H7 (cell line): ENCODE data around the gene TDRD1. TPM values are rescaled to one million over a fixed set of nuclear protein-coding genes. Genes with fewer than 3 reads are reported as not detected.
A peak's percentile ranks its signal among the peaks of the same experiment; 100 is the strongest.

Experiments
- DNase-seq: peaks from one replicate; pipeline ENCODE4 v3.0.0; 2012
- H3K27me3 ChIP-seq: 2 replicates; pipeline ENCODE4 v1.6.0; 2011; ENCODE audit warnings: mild to moderate bottlenecking, low read length; ENCODE audit not compliant: control insufficient read depth, insufficient read depth
- H3K36me3 ChIP-seq: replicated peaks from 2 replicates; pipeline ENCODE4 v1.5.1; 2011; ENCODE audit warnings: low read length; ENCODE audit not compliant: control insufficient read depth, insufficient read depth
- H3K4me3 ChIP-seq: 2 replicates; pipeline ENCODE4 v1.5.1; 2011; ENCODE audit warnings: low read depth, mild to moderate bottlenecking, control low read depth, low read length, moderate library complexity; ENCODE audit not compliant: insufficient read depth
- total RNA-seq: library from RNA; depleted of rRNA; stranded (reverse); fragments of >200 nt; shearing (Covaris generic); gene quantifications from 2 replicates; pipeline ENCODE4 v1.2.3, GENCODE V29; 2014

Gene TDRD1
- total RNA-seq, 1 experiment from 2014 or later, result 0.14 TPM

GRCh38 chr10:114166494-114166893 is 12.7 kb upstream of the TDRD1 start:
- H3K36me3 ChIP-seq, result no peaks in the 10 kb centered on the region; the same call in none of the 2 replicates
- no peak for DNase-seq
- H3K4me3 ChIP-seq, result no peak overlapping the region
- H3K27me3 ChIP-seq, result no peaks in the 10 kb centered on the region

DNA sequence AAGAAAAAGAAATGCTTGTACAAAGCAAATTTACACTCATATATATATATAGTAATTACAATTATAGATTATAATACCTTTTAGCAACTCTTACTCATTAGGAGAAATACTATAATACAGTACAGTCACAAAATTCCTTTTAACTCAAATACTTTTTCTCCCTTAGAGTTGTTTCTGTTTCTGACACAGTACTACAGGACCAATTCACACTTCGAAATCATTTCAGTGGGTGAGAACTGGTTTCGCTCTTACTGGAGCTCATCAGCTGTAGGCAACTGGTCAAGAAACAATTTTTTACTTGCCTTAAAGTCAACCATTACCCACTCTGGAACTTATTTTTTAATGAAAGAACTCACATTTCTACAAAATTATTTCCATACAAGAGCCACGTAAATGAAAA is 11.2 kb upstream of the TDRD1 start:
- Histone ChIP-seq H3K27me3 (no peaks in the 10 kb centered on the region), H3K4me3 (no peak overlapping the region)
- no peak for DNase-seq

DNA sequence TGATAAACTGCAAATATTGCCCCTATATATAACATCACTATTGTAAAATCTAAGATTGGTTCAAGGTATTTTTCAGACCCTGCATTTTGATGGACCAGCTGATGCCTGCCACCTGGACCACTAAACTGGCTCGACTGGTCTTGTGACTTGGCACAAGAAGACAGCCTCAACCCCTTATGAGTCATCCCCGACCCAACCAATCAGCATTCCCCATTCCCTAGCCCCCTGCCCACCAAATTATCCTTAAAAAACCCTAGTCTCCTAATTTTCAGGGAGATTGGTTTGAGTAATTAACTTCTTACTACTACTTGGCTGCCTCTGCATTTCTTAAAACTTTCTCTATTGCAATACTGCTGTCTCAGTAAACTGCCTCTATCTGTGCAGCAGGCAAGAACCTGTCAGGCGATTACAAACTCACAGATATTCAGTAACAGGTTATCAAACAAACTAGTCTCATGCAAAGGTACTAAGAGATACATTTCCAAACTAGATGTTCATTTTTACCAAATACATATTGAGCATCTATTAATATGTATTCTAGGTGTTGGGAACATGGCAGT is 10.6 kb upstream of the TDRD1 start:
- Histone ChIP-seq H3K4me3 (no peak overlapping the region), H3K27me3 (no peaks in the 10 kb centered on the region), H3K36me3 (no peaks in the 10 kb centered on the region; the same call in 1 of the 2 replicates)
- no peak for DNase-seq

More for the DNA sequence above, 11.2 kb upstream of the TDRD1 start:
- no peaks in the 10 kb centered on the region; the same call in 1 of the 2 replicates for H3K36me3 ChIP-seq

DNA sequence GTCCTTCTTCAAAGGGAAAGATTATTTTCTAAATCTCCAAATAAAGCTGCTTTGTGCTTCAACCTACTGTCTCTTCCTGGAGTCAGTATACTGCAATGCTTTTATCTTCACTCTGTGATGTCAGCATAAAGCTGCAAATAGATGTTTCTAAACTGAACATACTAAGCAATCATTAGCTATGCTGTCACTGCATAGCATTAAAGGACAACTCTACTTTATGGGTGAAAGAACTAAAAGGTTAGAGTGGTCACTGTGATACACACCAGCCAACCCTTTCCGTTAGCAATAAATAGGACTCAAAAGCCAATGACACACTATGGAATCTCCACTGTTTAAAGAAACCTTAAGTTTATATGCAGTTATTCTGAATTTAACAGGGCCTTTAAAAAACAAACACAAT is 6.9 kb upstream of the TDRD1 start:
- H3K27me3 ChIP-seq, result peaks cover 2% of the 10 kb centered on the region; the same call in 1 of the 2 replicates
- H3K4me3 ChIP-seq, result no peak overlapping the region
- no peak for DNase-seq
- H3K36me3 ChIP-seq, result no peaks in the 10 kb centered on the region; the same call in 1 of the 2 replicates

- Histone ChIP-seq H3K4me3 (peak overlapping the region; percentile 86), H3K36me3 (no peaks in the 10 kb centered on the region; the same call in 1 of the 2 replicates), H3K27me3 (peaks cover 2% of the 10 kb centered on the region; the same call in 1 of the 2 replicates)
- no peak for DNase-seq
These were observed 6.2 kb upstream of the TDRD1 start for GRCh38 chr10:114172776-114173602.

DNA sequence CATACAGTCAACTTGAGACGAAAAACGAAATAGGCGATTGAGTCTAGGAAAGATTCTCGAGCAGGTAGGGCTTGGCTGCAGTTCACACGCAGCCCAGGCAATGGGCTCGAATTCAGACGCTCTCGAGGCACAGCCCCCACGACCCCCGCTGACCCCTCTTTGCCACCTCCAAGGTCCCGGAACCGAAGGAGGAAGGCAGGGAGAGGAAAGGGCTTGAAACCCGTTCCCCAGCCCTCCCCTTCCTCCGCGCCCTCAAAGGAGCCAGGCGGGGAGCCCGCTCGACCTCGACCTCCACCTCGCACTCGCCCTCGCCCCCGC is 5.6 kb upstream of the TDRD1 start:
- Histone ChIP-seq H3K27me3 (peaks cover 2% of the 10 kb centered on the region; the same call in 1 of the 2 replicates), H3K4me3 (peak overlapping the region; percentile 86), H3K36me3 (no peaks in the 10 kb centered on the region; the same call in 1 of the 2 replicates)
- DNase-seq, result peak; percentile 68

- H3K4me3 ChIP-seq, result peak within 1 kb of the TSS; percentile 86
- H3K27me3 ChIP-seq, result peaks cover 2% of the 10 kb centered on the region; the same call in 1 of the 2 replicates
- no peaks in the 10 kb centered on the region; the same call in 1 of the 2 replicates for H3K36me3 ChIP-seq
- peak; percentile 97 for DNase-seq
These were observed 5.0 kb upstream of the TDRD1 start, which contains the start of gene CCDC186 for GRCh38 chr10:114173921-114174694. Gene CCDC186, minus strand, starts transcription at chr10:114174203. Its CDS starts 10,935 bp downstream, at chr10:114163268.

DNA sequence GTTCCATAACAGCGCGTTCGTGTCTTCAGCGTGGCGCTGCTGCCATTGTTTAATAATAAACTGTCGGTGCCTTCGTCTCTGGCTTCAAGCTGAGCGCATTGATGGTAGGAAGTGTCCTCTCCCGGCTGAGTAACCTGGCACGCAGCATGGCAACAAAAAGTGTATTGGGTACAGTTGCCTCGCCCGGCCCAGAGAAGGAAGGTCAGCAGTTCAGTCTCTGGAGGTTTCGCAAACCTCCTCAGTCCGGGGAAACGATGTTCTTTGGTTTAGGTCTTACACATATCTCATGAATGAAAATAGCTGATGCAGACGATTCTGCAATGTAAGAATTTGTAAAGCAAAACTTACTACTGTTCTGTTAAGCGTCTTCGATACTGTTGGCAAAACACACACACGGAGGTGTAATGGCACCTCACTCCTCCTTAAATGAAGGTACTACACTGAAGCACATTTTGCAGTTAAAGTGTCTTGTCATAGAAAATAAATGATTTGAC is 4.4 kb upstream of the TDRD1 start:
- H3K4me3 ChIP-seq, result peak overlapping the region; percentile 86
- H3K27me3 ChIP-seq, result peaks cover 2% of the 10 kb centered on the region; the same call in 1 of the 2 replicates
- DNase-seq, result no peak
- no peaks in the 10 kb centered on the region for H3K36me3 ChIP-seq

GRCh38 chr10:114175667-114176066 is 3.5 kb upstream of the TDRD1 start:
- no peak overlapping the region for H3K4me3 ChIP-seq
- H3K36me3 ChIP-seq, result no peaks in the 10 kb centered on the region
- DNase-seq, result no peak
- peaks cover 2% of the 10 kb centered on the region; the same call in 1 of the 2 replicates for H3K27me3 ChIP-seq

GRCh38 chr10:114176511-114176910 is 2.6 kb upstream of the TDRD1 start:
- DNase-seq, result no peak
- H3K4me3 ChIP-seq, result no peak overlapping the region
- peaks cover 2% of the 10 kb centered on the region; the same call in 1 of the 2 replicates for H3K27me3 ChIP-seq
- H3K36me3 ChIP-seq, result no peaks in the 10 kb centered on the region

DNA sequence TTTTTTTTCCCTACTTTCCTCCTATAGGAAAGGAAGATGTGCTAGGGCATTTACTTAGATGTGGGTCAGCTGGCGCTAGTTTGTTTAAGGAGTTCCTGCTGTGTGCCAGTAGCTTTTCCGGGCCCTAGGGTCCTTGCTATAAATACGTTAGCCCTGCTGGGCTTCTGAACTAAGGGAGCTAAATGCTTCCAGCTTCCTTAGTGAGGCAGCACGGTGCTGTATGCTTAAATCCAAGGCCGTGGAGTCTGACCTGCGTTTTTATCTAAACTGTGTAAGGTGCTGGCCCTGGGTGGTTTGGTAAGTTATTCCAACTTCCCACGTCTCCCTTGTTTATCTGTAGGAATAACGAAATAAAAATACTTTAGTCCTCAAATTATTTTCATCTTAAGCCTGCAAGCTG is 594 bp downstream of the TDRD1 start:
- no peak overlapping the region for H3K4me3 ChIP-seq
- no peak for DNase-seq
- H3K36me3 ChIP-seq, result no peaks in the 10 kb centered on the region
- no peaks in the 10 kb centered on the region for H3K27me3 ChIP-seq

DNA sequence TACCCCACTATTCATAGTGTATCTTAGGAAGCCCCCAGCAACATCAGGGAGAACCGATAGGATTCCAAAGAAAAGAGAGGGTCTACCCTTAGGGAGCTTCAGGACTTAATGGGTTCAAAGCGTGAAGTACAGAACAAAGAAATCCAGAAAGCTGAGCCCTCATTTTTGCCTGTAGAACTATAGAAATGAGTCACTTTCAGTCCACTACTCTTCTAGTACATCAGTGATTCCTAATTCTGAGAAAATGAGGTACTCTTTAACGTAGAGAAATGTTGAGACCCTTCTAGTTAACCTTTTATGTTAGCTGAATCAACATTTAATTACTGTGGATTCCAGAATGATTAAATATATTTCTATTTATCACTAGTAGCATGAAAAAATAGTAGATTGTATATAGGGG is 1.8 kb downstream of the TDRD1 start:
- no peak for DNase-seq
- H3K27me3 ChIP-seq, result no peaks in the 10 kb centered on the region

GRCh38 chr10:114181971-114182370 is 2.8 kb downstream of the TDRD1 start:
- Histone ChIP-seq H3K4me3 (no peak overlapping the region), H3K36me3 (no peaks in the 10 kb centered on the region), H3K27me3 (no peaks in the 10 kb centered on the region)
- DNase-seq, result no peak

More for the DNA sequence above, 1.8 kb downstream of the TDRD1 start:
- H3K36me3 ChIP-seq, result no peaks in the 10 kb centered on the region
- H3K4me3 ChIP-seq, result no peak overlapping the region

DNA sequence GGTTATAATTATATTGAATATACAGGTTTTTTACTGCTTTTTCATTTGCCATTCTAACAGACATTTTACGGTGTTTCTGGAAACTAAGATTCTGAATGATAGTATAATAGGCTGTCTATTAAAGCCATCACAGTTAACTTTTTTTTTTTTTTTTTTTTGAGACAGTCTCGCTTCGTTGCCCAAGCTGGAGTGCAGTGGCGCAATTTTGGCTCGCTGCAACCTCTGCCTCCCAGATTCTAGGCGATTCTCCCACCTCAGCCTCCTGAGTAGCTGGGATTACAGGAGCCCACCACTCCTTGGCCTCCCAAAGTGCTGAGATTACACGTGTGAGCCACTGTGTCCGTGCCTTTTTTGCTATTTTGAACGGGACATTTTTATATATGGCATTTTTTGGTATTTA is 4.4 kb downstream of the TDRD1 start:
- Histone ChIP-seq H3K4me3 (no peak overlapping the region), H3K36me3 (no peaks in the 10 kb centered on the region), H3K27me3 (no peaks in the 10 kb centered on the region)
- DNase-seq, result no peak
